CD1c-positive myeloid dendritic cell (primary cell): ENCODE measurements around the gene CACNA1E.
A peak's percentile ranks its signal among the peaks of the same experiment; 100 is the strongest.
"Not testable (repeated sequence)": the region's sequence is repeated elsewhere in the genome, so short reads cannot be mapped to it uniquely, and the experiment has no call there.

Experiments used
- DNase-seq: peaks from one replicate; pipeline ENCODE4 v3.0.0-alpha.2; 2016; ENCODE audit errors: extremely low spot score

CACNA1E gene

DNA sequence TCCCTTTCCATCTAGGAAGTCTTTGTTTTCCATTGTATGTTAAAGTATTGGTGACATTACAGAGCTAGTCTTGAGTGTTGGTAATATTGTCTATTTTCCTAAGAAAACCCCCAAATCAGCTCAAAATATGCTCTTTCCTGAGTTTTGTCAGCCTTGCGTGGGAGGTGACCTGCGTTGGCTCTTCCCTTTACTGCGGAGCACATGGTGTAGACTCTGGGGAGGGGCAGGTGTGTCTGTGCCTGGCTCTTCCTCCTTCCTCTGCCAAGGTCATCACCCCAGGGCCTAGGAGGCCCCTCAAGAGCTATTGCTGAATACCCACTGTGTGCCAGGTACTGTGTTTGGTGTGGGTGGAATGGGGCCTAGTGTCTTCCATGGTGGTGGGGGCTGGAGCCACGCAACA, 33.4 kb downstream of the CACNA1E start:
- no peak for DNase-seq

DNA sequence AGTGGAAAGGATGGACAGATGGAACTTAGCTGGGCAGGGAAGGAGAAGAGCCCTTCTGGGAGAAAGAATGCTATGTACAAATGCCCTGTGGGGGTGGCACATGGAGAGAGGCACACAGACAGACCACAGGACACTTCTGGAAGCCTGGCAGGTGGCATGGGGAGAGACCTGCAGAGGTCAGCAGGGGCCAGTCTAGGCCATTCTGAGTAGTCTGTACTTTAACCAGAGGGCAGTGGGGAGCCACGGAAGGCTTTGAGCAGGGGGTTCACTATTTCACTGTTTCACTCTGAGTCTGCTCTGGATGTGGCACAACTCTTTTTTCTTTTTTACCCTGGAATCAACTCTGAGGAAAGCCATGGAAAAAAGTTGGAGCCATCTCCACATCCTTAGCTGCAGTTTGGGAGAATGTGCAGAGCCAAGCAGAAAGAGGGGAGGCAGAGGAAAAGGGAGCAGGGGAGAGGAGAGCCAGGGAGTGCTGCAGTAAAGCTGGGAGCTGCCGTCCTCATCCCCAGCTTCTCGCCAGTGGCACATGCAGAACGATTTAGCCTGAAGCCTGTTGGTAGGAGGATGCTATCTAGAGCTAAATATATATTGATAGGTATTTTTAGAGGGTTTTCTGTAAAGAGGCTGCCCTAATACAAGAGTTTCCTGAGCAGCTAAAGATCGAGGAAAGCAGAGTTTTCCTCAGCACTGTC, 34.0 kb downstream of the CACNA1E start:
- DNase-seq: no peak

DNA sequence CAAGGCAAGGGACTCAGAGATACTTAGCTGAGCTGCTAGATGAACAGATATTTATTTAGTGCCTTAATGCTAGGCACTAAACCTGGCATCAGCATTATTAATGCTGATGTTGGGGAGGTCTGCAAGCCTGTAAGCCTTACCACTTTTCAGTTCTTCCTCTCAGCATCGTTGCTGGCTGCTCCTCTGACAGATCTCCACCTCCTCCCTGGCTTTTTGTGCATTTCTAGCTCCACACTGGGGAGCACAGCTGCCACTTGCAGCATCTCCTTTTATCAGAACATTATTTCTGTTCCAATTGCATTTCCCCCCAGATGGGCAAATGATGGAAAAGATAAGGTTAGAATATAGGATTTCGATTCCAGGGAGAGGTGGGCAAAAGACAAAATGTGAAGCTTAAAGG, 34.8 kb downstream of the CACNA1E start:
- no peak for DNase-seq

DNA sequence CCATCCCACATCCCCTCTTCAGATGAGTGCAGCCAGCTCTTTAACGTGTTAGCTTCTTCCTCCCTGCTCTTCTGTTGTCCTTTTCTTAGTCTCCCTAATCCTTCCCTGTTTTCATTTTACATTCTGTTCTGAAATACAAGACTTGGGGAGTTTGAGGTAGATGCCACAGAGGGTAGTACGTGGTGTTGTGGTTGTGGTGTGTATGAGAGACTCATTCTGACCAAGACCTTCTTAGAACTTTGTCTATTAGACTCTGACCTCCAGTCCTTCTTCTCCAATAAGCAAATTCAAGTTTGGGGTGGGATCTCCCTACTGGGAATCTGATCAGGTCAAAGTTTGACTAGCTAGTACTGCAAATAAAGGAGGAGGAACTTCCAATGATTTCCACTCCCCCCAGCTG, 39.5 kb downstream of the CACNA1E start:
- no peak for DNase-seq

DNA sequence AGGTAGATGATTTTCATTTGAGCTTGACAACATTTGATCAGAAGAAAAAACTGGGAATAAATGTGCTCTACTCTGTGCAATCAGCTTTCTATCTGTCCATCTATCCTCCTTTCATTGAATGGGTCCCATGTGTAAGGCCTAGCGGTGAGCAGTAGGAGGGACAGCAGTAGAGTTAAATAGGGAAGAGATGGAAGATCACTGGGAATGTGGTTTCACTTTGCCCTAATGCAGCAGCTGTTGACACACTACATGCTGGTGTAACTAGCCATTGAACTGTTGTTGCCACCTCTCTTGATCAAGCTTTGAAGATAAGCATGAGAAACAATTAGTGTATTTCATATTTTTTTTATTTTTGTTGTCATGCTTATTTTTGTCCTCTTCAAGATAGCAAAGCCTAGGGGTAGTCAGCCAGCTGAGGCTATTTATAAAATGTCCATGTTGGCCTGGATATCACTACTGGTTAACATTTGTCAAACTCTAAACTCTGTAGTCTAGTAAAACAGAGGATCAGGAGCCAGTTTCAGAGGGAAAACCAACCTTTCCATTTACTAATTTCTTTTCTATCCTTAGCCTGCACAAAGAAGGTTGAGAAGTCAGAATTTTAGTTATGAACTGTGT, 41.9 kb downstream of the CACNA1E start:
- DNase-seq: no peak

DNA sequence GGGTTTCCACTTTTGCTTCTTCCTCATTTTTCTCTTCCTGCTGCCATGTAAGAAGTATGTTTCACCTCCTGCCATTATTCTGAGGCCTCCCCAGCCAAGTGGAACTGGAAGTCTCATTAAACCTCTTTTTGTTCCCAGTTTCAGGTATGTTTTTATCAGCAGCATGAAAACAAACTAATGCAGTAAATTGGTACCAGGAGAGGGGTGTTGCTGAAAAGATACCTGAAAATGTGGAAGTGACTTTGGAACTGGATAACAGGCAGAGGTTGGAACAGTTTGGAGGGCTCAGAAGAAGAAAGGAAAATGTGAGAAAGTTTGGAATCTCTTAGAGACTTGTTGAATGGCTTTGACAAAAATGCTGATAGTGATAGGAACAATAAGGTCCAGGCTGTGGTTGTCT, 44.9 kb downstream of the CACNA1E start:
- DNase-seq: not testable (repeated sequence)

DNA sequence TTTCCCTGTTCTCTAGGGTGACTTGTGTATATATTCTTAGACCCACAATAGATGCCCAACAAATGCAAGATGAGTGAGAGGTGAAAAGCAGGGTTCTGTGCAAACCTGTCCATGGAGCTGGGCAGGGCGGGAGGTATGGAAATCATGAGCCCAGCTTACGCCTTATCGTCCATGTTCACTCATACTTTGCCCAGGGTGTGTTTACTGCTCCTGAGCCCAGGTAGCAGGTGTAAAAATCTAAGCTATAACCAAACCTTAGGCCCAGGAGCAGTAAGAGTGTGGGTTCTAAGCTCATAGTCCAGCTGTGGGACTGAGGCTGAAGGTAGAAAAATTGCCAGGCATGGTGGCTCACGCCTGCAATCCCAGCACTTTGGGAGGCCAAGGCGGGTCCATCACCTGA, 48.1 kb downstream of the CACNA1E start:
- no peak for DNase-seq

DNA sequence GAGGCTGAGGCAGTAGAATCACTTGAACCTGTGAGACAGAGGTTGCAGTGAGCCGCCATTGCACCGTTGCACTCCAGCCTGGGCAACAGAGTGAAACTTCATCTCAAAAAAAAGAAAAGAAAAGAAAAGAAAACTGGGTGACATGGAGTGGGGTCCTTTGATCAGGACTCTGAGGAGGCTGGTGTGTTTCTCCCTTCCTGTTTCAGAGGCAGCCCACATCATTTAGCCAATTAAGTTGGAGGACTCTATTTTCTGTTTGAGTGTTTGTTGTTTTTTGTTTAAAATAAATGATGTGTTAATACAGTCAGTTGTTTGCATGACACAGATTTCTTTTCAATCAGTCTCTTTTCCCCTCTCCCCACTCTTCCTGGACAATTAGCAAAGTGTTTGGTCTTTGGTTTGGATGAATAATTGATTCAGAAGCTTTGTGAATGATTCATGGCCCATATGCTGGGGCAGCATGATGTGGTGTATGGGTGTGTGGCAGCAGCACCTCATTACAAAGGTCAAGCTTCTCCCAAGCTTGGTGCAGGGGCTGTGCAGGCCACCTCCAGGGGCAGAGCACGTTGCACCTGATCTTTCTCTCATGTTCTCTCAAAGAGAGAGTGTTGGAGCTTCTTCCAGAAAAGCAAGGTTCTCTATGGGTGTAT, 48.8 kb downstream of the CACNA1E start:
- no peak for DNase-seq

DNA sequence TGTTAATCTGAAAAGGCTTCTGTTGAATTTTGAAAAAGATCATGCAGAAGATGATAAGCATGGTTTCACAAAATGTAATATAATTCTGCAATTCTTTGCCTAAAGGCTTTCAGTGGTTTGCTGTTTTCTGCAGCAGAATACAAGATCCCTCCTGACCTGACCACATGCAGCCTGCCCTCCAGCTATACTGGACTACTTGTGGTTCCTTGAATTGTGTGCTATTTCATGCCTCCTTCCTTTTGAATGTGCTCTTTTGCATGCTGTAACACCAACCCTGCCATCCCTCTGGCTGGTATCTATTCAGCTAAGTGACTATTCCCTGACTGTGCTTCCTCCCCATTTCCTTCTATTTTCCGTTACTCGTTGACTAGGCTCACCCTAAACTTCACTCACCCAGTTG, 55.5 kb downstream of the CACNA1E start:
- DNase-seq: no peak

DNA sequence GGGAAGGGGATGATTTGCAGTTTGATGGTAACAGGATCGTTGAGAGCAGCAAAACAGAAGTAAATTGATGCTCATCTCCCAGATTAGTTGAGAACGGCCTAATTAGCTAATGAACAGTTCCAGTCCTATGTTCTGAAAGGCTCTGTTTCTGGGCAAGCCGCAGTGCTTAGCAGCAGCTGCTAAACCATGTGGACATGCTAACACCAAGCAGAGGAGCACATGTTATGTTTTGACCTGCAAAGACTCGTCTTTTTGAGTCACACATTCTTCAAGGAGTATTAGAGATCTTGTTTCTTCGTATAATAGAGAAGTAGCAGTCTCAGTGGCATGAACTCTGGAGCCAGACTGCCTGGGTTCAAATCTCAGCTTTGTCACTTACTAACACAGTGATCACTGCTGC, 58.1 kb downstream of the CACNA1E start:
- DNase-seq: no peak

DNA sequence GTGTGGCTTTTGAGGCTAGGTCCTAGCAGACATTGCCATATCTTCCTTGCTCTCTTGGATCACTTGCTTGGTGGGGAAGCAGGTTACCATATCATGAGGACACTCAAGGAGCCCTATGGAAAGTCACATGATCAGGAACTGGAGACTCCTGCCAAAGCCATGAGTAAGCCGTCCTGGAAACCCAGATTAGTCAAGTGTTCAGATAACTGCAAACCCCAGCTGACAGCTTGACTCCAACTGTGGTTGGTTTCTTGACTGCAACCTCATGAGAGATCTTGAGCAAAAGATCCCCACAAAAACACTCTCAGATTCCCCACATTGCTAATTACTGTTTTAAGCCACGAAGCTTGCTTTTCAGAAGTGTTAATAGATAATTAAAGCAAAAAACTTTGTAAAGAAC, 58.6 kb downstream of the CACNA1E start:
- no peak for DNase-seq

DNA sequence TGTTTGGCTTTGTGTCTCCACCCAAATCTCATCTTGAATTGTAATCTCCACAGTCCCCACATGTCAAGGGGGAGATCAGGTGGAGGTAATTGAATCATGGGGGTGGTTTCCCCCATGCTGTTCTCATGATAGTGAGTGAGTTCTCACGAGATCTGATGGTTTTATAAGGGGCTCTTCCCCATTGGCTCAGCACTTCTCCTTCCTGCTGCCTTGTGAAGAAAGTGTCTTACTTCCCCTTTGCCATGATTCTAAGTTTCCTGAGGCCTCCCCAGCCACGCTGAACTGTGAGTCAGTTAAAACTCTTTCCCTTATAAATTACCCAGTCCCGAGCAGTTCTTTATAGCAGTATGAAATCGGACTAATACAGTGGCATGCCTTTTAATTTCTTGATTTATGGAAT, 59.1 kb downstream of the CACNA1E start:
- DNase-seq: peak; percentile 11

DNA sequence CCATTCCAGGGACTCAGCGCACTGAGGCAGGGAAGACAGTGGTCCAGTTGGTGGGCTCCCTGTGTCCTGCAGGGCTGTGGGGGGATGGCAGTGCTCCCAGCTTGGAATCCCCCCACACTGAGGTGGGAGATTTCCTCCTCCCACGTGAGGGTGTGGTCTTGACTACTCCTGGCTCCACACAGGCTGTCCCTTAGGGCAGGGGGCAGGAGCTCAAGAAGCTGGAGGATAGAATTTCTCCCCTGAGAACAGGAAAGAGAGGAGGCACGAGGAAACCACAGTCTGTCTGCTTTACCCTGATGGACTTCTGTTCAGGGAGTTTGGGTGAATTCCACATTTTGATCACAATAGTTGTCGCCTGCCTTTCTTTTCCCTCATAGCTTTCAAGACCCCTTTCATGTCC, 62.1 kb downstream of the CACNA1E start:
- DNase-seq: no peak

DNA sequence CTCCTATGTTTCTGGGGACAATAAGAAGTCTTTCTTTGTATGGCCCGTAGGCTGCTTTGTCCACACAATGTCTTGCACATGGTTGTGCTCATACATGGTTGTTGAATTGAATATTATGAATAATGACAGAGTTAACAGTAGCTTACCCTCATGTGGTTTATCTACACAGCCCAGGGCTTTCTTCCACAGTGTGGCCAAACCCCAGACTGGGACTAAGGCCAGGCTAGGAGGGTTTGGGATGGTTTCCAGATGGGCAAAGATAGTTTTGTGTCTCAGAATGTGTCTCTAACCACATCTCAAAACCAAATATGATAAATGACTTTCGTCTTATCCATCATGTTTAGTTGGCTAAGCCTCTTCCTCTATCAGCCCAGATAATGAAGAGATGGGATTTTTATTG, 65.2 kb downstream of the CACNA1E start:
- DNase-seq: no peak

DNA sequence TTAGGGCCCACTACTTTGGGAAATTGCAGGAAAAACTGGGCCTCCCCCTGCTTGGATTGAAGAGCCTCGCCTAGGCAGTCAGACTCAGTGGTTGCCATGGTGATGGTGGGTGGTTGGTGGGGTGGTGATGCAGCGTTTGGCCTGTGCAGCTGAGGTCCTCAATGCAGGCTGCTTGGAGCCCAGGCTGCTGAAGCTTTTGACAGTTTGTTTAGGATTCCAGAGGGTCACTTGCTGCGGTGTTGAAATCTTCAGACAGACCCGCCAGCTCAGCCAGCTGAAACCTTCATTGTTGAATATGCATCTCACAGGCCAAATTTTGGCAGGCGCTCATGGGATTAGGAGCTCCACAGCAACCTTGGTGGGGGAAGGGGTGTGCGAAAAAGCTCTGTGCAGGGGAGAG, 67.9 kb downstream of the CACNA1E start:
- DNase-seq: no peak

DNA sequence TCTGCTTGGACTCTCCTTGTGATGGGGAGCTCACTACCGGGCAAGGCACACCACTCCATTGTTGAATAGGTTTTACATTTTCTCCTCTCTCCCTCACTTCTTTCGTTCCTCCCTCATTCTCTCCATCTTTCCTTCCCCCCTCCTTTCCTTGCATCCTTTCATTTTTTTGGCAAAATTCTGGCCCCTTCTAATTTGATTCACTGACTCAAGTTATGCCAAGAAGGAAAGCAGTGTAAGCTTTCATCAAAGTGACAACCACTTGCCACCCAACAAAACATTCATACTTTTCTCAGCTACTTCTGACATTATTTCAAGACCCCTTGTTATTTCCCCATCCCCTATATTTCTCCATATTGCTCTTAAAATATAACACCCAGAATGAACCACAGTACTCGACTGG, 68.4 kb downstream of the CACNA1E start:
- DNase-seq: no peak

DNA sequence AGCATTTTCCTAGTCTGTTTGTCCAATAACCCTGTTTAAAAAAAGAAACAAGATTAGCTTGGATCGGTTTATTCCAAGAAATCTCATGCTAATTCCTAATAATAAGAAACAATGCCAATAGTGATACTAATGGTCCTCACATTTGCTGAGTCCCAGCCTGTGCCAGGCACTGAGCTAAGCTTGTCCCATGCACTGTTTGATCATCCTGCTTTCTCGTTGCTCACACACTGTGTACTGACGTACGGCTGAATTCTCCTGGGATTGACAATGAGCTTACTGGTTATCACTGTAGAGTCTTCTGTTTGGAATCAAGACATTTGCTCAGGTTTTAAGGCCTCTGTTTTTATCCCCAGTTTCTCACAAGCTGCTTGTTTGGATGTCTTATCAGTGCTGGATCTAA, 71.1 kb downstream of the CACNA1E start:
- no peak for DNase-seq

DNA sequence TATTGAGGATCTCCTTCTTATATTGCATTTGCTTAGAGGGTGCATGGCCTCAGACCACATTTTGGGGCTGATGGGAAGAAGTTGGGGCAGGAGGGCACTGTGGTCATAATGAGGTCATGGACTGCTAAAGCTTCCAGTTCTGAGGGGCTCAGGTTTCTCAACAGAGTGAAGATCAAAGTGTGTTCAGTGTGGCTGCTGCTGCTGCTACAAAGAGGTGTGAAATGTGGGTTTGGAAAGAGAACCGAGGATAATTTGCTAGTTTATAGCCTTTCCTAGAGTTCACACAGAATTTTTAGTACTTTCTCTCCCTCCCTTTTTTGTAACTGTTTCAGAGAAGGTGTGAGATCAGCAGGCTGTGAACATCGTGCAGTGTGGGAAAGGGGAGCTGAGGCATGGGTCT, 73.3 kb downstream of the CACNA1E start:
- no peak for DNase-seq

DNA sequence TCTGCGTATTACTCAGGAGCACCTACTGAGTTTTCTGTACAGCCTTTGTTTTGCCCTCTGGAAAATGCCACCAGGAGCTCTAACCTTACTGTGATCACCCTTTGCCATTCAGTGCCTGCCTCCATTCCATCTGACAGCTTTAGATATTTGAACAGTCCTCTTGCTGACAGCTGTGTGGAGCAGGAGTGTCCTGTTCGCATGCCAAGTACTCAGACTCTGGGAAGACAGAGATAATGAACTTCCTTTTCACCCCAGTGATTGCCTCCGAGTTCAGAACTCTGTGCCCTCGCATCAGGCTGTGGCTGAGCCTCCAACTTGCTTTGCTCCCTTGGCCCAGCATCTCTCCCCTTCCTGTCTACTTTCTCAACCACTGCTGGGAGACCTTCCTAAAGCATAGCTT, 74.0 kb downstream of the CACNA1E start:
- no peak for DNase-seq

DNA sequence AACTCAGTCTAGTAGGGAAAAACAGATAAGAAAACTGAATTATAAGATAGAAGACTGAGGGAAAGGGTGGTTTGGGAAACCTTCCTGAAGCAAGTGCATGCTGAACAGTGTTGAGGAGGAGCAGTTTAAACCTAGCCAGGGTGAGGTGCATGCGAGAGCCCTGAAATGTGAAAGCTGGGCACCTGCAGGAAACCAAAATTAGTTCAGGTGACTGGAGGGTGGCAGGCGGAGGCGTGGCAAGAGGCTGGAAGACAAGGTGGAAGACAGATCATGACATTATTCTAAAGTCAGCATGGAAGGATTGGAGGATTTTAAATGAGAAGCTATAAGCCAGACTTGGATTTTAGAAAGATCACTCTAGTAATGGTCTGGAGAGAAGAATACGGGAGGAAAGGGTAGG, 75.1 kb downstream of the CACNA1E start:
- no peak for DNase-seq

DNA sequence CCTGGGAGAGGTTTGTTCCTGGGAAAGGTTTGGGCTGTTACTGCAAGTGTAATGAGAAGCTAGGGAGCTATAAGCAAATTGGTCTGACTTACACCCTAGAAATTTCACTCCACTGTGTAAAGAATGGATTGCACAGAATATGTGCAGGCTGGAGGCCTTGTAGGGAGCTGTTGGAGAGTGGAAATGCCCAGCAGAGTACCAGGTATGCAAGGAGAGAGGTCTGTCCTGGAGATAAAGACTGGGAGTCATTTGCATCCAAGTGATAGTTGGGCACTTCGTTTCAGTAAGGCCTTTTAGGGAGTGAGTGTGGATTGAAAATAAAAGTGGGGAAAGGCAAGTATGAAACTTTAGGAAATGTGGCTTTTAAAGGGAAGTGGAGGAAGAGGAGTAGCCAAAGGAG, 75.8 kb downstream of the CACNA1E start:
- no peak for DNase-seq

DNA sequence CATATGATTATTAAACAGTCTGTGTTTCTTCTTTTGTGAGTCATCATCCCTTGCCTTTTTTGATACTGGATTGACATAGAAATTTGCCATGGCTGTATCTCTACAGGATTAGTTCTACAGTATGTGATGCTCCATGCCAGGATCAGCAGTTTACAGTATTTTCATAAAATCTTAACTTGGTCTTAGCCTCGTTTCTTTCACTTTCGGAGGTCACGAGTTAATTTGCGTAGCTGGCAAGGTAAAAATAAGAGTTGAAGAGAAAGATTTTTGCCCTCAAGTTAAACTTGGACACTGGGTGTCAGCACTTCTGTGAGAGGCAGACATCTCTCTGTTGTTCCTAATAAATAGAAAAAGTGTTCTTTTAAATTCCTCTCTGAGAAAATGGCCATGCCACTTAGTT, 79.1 kb downstream of the CACNA1E start:
- DNase-seq: no peak

DNA sequence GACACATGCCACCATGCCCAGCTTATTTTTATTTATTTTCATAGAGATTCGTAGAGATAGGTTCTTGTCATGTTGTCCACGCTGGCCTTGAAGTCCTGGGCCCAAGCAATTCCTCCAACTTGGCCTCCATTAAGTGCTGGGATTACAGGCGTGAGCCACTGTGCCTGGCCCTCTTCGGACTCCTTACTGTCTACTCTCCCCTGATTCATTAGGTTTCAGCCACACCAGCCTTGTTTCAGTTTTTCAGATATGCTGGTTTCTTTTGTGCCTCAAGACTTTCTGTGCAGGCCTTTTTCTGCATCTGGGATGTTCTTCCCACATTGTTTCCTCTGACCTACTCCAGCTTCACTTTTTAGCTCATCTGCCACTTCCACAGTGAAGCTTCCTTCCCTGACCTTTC, 85.4 kb downstream of the CACNA1E start:
- DNase-seq: no peak

DNA sequence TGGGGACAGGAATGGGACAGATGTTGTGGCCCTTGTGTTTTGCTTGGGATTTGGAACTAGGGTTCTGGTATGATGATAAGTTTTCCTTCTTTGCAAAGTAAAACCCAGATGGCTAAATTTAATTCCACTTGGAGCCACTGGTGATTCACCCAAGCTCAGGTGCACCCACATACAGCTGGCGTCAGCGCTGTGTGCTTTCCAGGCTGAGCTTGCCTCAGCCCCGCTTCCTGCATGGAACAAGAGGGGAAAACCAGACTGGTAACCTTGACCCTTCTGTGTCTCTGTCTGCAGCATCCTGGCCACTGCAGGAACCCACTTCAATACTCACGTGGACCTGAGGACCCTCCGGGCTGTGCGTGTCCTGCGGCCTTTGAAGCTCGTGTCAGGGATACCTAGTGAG, 94.2 kb downstream of the CACNA1E start:
- DNase-seq: no peak
